OCI-LY1 (cell line): ENCODE results near the gene SSPN.

Experiments
- H2AFZ ChIP-seq: fragments of 200-600 bp; sonication (generic), shearing (Covaris generic); 2 replicates; pipeline ENCODE4 v1.6.0; 2014; ENCODE audit warnings: antibody characterized with exemption, mild to moderate bottlenecking, low read length
- H3F3A ChIP-seq: fragments of 200-600 bp; sonication (generic), shearing (Covaris generic); 2 replicates; pipeline ENCODE4 v1.6.0; 2014; ENCODE audit warnings: mild to moderate bottlenecking, antibody characterized with exemption, low read length, moderate library complexity; ENCODE audit not compliant: insufficient read depth
- H3K27ac ChIP-seq: fragments of 200-600 bp; sonication (generic); 2 replicates; pipeline ENCODE4 v1.5.1; 2014; ENCODE audit warnings: low read length, mixed run types, mild to moderate bottlenecking, low read depth; ENCODE audit not compliant: poor library complexity, severe bottlenecking
- H3K27me3 ChIP-seq: fragments of 200-600 bp; sonication (generic); 2 replicates; pipeline ENCODE4 v1.6.0; 2014; ENCODE audit warnings: antibody characterized with exemption, mild to moderate bottlenecking, low read length, moderate library complexity; ENCODE audit not compliant: insufficient read depth
- H3K36me3 ChIP-seq: fragments of 200-600 bp; sonication (generic); 2 replicates; pipeline ENCODE4 v1.6.1; 2014; ENCODE audit warnings: mild to moderate bottlenecking, antibody characterized with exemption, low read length, moderate library complexity, mixed read lengths; ENCODE audit not compliant: insufficient read depth
- H3K4me1 ChIP-seq: fragments of 200-600 bp; sonication (generic); 2 replicates; pipeline ENCODE4 v1.5.1; 2014; ENCODE audit warnings: mild to moderate bottlenecking, low read length, moderate library complexity; ENCODE audit not compliant: insufficient read depth, severe bottlenecking
- H3K4me2 ChIP-seq: fragments of 200-600 bp; sonication (generic), shearing (Covaris generic); 2 replicates; pipeline ENCODE4 v1.6.1; 2014; ENCODE audit warnings: low read length
- H3K4me3 ChIP-seq: fragments of 200-600 bp; sonication (generic); 2 replicates; pipeline ENCODE4 v1.5.1; 2014; ENCODE audit warnings: low read length, low read depth, mild to moderate bottlenecking, mixed read lengths; ENCODE audit not compliant: poor library complexity, severe bottlenecking
- H3K79me2 ChIP-seq: fragments of 200-600 bp; shearing (Covaris generic); 2 replicates; pipeline ENCODE4 v1.6.1; 2016; ENCODE audit warnings: mixed run types, low read length, mixed read lengths; ENCODE audit not compliant: insufficient read depth
- H3K9ac ChIP-seq: fragments of 200-600 bp; sonication (generic), shearing (Covaris generic); 2 replicates; pipeline ENCODE4 v1.6.1; 2014; ENCODE audit warnings: mild to moderate bottlenecking, low read length, mixed read lengths
- H3K9me2 ChIP-seq: fragments of 200-600 bp; sonication (generic), shearing (Covaris generic); 2 replicates; pipeline ENCODE4 v1.6.1; 2014; ENCODE audit warnings: low read depth, mild to moderate bottlenecking, low read length, mixed read lengths
- H3K9me3 ChIP-seq: fragments of 200-600 bp; shearing (Covaris generic); 2 replicates; pipeline ENCODE4 v1.6.1; 2014; ENCODE audit warnings: low read length, mixed read lengths
- H4K20me1 ChIP-seq: fragments of 200-600 bp; sonication (generic), shearing (Covaris generic); 2 replicates; pipeline ENCODE4 v1.6.0; 2016; ENCODE audit warnings: mild to moderate bottlenecking, low read length; ENCODE audit not compliant: insufficient read depth
- EZH2 ChIP-seq: fragments of 200-600 bp; sonication (generic), shearing (Covaris generic); IDR thresholded peaks from 2 replicates; pipeline ENCODE4 v1.8.0; 2017; ENCODE audit warnings: borderline replicate concordance, mixed run types, mild to moderate bottlenecking, antibody characterized with exemption, low read length, moderate library complexity, mixed read lengths
- TF ChIP-seq, protein P1 (sequence below): fragments of 200-600 bp; sonication (generic), shearing (Covaris generic); IDR thresholded peaks from 2 replicates; pipeline ENCODE4 v1.5.1; 2017; ENCODE audit warnings: mild to moderate bottlenecking, antibody characterized with exemption, low read length, moderate library complexity, mixed read lengths

Gene SSPN

DNA sequence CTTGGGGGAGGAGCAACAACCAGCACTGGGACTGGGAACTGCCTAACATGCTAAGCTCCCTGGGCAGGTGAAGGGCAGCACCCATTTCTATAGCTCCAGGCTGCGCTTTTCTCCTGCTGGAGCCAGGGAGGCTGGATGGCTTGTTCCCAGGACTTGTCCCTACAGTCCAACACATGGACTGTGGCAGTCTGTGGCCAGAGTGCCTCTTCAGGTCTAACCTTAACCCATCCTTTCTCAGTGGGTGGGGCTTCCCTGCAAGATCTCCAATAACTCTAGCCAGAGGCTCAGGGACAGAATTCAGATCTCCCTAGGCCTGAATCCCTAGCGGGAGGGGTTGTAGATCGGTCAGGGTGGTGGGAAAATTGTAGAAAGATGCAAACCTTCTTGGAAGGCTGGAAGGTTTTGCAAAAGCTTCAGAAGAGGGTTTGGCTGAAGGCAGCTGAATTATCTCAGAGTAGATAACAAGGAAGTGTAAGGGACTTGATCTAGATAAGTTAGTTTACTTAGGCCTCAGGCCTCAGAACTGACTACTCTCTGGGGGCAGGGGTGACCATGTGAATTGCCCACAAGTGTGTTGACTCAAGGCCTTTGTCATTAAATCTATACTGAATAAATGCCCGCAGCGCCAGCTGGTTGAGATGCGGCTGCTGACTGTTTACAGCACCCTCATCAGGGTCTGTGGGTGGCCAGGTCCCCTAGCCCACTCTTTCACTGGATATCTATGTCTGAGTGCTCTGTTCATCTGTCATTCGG, 60.7 kb downstream of the SSPN start:
- H3K9me3 ChIP-seq, result no peaks in the 10 kb centered on the region
- H3K79me2 ChIP-seq, result no peaks in the 10 kb centered on the region
- no peak for TF ChIP-seq EZH2
- TF ChIP-seq, protein P1, sequence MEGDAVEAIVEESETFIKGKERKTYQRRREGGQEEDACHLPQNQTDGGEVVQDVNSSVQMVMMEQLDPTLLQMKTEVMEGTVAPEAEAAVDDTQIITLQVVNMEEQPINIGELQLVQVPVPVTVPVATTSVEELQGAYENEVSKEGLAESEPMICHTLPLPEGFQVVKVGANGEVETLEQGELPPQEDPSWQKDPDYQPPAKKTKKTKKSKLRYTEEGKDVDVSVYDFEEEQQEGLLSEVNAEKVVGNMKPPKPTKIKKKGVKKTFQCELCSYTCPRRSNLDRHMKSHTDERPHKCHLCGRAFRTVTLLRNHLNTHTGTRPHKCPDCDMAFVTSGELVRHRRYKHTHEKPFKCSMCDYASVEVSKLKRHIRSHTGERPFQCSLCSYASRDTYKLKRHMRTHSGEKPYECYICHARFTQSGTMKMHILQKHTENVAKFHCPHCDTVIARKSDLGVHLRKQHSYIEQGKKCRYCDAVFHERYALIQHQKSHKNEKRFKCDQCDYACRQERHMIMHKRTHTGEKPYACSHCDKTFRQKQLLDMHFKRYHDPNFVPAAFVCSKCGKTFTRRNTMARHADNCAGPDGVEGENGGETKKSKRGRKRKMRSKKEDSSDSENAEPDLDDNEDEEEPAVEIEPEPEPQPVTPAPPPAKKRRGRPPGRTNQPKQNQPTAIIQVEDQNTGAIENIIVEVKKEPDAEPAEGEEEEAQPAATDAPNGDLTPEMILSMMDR, result no peak
- H3K9me2 ChIP-seq, result no peaks in the 10 kb centered on the region
- H3K27me3 ChIP-seq, result no peaks in the 10 kb centered on the region; the same call in 1 of the 2 replicates
- no peaks in the 10 kb centered on the region for H4K20me1 ChIP-seq
- no peak overlapping the region for H3K4me3 ChIP-seq
- no peaks in the 10 kb centered on the region for H3K36me3 ChIP-seq
- no peaks in the 10 kb centered on the region for H3F3A ChIP-seq
- no peak overlapping the region for H3K27ac ChIP-seq
- no peaks in the 10 kb centered on the region for H3K4me1 ChIP-seq
- H3K9ac ChIP-seq, result no peak overlapping the region
- H3K4me2 ChIP-seq, result no peak overlapping the region
- H2AFZ ChIP-seq, result no peak overlapping the region

DNA sequence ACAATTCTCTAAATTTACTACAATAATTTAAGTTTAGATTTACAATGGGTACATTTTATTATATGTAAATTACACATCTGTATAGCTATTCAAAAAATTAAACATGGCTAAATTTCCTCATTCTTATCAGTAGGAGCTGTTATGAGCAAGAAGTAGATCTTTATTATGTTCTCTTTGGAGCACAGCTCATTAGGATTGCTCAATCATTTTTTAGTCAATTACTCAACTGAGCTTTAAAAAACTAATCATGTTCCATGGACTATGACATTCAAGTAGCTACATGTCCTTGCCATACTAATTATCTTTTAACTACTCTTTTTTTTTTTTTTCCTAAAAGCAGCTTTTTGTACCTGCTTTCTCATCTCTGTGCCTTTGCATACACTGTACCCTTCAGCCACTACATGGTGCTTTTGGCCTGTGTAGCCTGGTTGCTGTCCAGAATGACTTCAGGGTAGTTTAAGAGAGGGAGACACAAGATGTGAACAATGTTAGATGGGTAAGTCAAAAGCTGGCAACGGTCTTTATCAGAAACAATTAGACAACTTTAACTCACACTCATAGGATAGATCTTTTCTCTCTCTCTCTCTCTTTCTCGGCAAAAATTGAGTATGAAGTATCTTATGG, 69.0 kb downstream of the SSPN start:
- Histone ChIP-seq H3K79me2 (no peaks in the 10 kb centered on the region), H4K20me1 (no peaks in the 10 kb centered on the region), H3F3A (no peaks in the 10 kb centered on the region), H3K36me3 (no peaks in the 10 kb centered on the region), H3K9me3 (no peaks in the 10 kb centered on the region), H3K4me1 (no peaks in the 10 kb centered on the region), H3K27ac (no peak overlapping the region), H3K4me3 (no peak overlapping the region), H3K9ac (no peak overlapping the region), H3K9me2 (no peaks in the 10 kb centered on the region), H3K27me3 (no peaks in the 10 kb centered on the region), H2AFZ (no peak overlapping the region), H3K4me2 (no peak overlapping the region)
- TF ChIP-seq EZH2, result no peak
- TF ChIP-seq, protein P1, result no peak

DNA sequence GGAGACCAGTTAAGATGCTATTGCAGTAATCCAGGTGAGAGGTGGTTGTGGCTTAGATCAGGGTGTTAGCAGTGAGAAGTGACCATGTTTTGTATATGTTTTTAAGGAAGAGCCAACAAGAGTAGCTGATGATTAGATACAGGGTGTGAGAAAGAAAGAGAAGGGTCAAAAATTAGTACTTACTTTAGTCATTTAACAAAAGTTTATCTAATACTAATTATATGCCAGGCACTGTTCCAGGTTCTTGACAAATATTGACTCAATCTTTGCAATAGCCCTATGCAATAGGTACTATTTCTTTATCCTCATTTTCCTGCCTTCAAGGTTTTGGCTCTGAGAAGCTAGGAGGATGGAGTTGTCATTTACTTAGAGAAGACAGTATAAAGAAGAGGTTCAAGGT, 70.2 kb downstream of the SSPN start:
- H2AFZ ChIP-seq, result no peak overlapping the region
- H3K4me3 ChIP-seq, result no peak overlapping the region
- no peaks in the 10 kb centered on the region for H3K36me3 ChIP-seq
- no peaks in the 10 kb centered on the region for H3K27me3 ChIP-seq
- H4K20me1 ChIP-seq, result no peaks in the 10 kb centered on the region
- H3K79me2 ChIP-seq, result no peaks in the 10 kb centered on the region
- H3K9me2 ChIP-seq, result no peaks in the 10 kb centered on the region
- TF ChIP-seq, protein P1, result no peak
- TF ChIP-seq EZH2, result no peak
- no peaks in the 10 kb centered on the region for H3K9me3 ChIP-seq
- H3K27ac ChIP-seq, result no peak overlapping the region
- no peak overlapping the region for H3K4me2 ChIP-seq
- no peaks in the 10 kb centered on the region for H3F3A ChIP-seq
- no peak overlapping the region for H3K9ac ChIP-seq
- H3K4me1 ChIP-seq, result no peaks in the 10 kb centered on the region
